Measurements from ENCODE around the gene UPK2.

UPK2 gene

GRCh38 chr11:118918686-118919280 is 37.3 kb upstream of the UPK2 start:
- H3K9me3 ChIP-seq (ENCODE audit: control insufficient read depth, insufficient read depth, low read length): no peaks in the 10 kb centered on the region
- H3K27ac ChIP-seq (ENCODE audit: low read length): no peak overlapping the region
- no CpG with 5 or more reads among the region's 13 CpGs for WGBS (ENCODE audit: insufficient coverage, insufficient read length)
- H3K36me3 ChIP-seq (ENCODE audit: control insufficient read depth, insufficient read depth, low read length): no peaks in the 10 kb centered on the region
- H3K4me3 ChIP-seq (ENCODE audit: low read length): no peak overlapping the region
- no peaks in the 10 kb centered on the region for H3K27me3 ChIP-seq (ENCODE audit: control insufficient read depth, insufficient read depth, low read length)
- no peak for DNase-seq (ENCODE audit: low read depth, low spot score)
- H3K4me1 ChIP-seq (ENCODE audit: control insufficient read depth, insufficient read depth, low read length): peaks cover 43% of the 10 kb centered on the region

DNA sequence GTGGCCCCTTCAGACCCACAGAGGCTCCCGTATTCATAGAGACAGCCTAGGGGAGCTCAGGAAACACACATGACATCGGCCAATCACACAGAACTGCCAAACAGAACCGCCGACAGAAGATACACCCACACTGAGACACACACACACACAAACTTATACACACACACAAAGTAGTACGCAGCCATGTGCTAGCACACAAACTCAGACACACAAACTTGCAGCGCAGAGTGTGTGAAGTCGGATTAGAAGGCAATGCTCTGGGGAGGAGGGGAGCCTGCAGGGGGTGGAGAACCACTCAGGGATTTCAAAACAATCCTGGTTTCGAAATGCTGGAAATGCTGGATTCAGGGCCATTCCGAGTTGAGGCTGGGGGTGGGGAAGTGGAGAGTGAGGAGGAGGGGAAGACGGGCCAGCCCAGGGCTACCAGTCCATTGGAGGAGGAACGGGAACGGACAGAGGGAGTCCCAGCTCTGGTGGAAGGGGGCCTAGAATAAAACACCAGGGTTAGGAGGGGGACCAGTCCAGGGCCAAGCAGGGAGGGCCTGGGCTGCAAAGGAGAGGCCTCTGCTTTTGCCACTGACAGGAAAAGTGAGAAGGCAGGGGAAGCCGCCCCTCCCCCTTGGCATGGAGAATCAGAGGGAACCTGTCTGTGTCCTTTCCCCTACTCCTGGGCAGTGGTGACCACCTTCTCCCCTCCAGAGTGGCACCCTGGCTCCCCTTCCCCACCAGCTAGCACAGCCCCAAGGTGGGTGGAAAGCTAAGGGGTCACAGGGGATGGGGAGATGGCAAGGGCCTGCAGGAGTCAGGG is 34.8 kb upstream of the UPK2 start:
- H3K9me3 ChIP-seq (ENCODE audit: control insufficient read depth, insufficient read depth, low read length): no peaks in the 10 kb centered on the region
- H3K36me3 ChIP-seq (ENCODE audit: control insufficient read depth, insufficient read depth, low read length): no peaks in the 10 kb centered on the region
- no CpG with 5 or more reads among the region's 13 CpGs for WGBS (ENCODE audit: insufficient coverage, insufficient read length)
- H3K27me3 ChIP-seq (ENCODE audit: control insufficient read depth, insufficient read depth, low read length): no peaks in the 10 kb centered on the region
- peaks cover 36% of the 10 kb centered on the region for H3K4me1 ChIP-seq (ENCODE audit: control insufficient read depth, insufficient read depth, low read length)
- no peak overlapping the region for H3K4me3 ChIP-seq (ENCODE audit: low read length)
- DNase-seq (ENCODE audit: low read depth, low spot score): no peak
- H3K27ac ChIP-seq (ENCODE audit: low read length): no peak overlapping the region

DNA sequence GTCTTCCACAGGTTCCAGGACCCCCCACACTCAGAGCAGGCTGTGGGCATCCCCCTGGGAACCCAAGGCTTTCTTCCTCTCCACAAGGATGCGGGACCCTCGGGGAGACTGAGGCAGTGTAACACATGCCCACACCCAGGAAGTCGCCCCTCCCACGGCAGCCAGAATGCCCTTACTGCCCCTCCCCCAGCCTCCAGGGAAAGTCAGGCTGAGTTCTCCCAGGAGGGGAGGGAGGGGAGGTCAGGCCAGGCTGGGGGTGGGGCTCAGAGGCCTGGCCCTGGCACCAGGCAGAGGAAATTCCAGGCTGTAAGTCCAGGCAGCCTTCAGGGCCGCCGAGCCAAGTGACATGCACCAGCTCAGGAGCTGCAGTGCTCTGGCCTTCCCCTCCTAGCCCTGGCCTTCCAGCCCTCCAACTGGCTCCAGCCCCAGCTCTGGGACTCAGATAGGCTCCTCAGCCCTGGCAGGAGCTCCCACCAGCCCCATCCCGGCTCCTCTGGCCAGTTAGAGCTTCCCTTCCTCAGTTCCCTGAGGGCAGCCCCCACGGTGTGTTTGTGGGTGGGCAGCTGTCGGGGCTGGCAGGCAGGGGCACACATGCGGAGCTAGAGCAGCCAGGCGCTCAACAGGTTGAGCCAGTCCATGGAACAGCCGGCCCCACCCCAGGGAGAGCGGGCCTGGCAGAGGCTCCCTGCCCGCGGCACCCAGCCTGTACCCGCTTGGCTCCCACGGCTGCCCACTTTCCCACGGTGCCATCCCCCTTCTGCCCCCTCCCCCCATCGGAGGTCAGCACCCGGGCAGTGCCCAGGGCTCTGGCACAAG is 34.0 kb upstream of the UPK2 start:
- peaks cover 32% of the 10 kb centered on the region for H3K4me1 ChIP-seq (ENCODE audit: control insufficient read depth, insufficient read depth, low read length)
- no CpG with 5 or more reads among the region's 20 CpGs for WGBS (ENCODE audit: insufficient coverage, insufficient read length)
- no peak for DNase-seq (ENCODE audit: low read depth, low spot score)
- H3K36me3 ChIP-seq (ENCODE audit: control insufficient read depth, insufficient read depth, low read length): no peaks in the 10 kb centered on the region
- no peak overlapping the region for H3K4me3 ChIP-seq (ENCODE audit: low read length)
- H3K27me3 ChIP-seq (ENCODE audit: control insufficient read depth, insufficient read depth, low read length): no peaks in the 10 kb centered on the region
- H3K9me3 ChIP-seq (ENCODE audit: control insufficient read depth, insufficient read depth, low read length): no peaks in the 10 kb centered on the region
- no peak overlapping the region for H3K27ac ChIP-seq (ENCODE audit: low read length)

DNA sequence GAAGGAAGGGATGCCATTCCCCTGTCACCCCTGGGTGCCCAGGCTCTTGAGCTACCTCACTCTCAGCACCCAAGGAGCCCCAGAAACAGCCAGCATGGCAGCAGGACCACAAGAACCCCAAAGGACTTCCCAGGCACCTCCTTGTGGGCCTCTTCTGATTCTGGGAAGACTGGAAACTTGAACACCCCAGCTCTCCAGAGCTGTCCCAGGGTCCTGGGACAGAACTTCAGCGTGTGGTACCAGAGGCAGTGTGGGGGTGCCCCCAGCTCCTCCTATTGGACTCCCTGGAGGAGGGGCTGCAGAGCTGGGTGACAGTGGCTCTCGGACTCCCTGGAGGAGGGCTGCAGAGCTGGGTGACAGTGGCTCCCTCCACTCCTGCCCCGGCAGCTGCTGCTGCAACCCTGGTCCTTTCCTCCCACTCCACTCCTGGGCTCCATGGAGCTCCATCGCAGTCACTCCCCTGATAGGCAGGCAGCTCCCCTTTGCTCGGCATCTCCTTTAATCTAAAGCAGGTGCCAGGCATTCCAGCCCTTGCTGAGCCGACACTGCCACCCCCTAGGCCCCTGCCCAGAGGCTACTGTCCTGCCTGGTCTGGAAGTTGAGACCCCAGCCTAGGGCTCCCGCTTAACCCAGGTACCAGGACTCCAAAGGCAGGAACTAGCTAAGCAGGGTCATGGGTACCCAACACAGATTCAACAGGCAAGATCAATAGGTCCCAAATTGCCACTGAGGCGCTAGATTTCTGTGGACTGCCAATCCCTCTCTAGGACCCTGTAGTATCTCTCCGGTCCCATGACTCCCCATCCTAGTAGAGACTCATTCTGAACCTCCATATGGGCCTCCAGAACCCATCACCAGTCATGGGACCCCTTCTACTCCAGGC is 33.1 kb upstream of the UPK2 start:
- no peak overlapping the region for H3K27ac ChIP-seq (ENCODE audit: low read length)
- peaks cover 29% of the 10 kb centered on the region for H3K4me1 ChIP-seq (ENCODE audit: control insufficient read depth, insufficient read depth, low read length)
- H3K4me3 ChIP-seq (ENCODE audit: low read length): no peak overlapping the region
- H3K36me3 ChIP-seq (ENCODE audit: control insufficient read depth, insufficient read depth, low read length): no peaks in the 10 kb centered on the region
- no peak for DNase-seq (ENCODE audit: low read depth, low spot score)
- WGBS (ENCODE audit: insufficient coverage, insufficient read length): no CpG with 5 or more reads among the region's 9 CpGs
- no peaks in the 10 kb centered on the region for H3K27me3 ChIP-seq (ENCODE audit: control insufficient read depth, insufficient read depth, low read length)
- no peaks in the 10 kb centered on the region for H3K9me3 ChIP-seq (ENCODE audit: control insufficient read depth, insufficient read depth, low read length)

GRCh38 chr11:118923721-118924587 is 32.1 kb upstream of the UPK2 start:
- H3K4me3 ChIP-seq (ENCODE audit: low read length): peak overlapping the region; percentile 89; the same call in 1 of the 2 replicates
- H3K36me3 ChIP-seq (ENCODE audit: control insufficient read depth, insufficient read depth, low read length): no peaks in the 10 kb centered on the region
- no peaks in the 10 kb centered on the region for H3K9me3 ChIP-seq (ENCODE audit: control insufficient read depth, insufficient read depth, low read length)
- peaks cover 29% of the 10 kb centered on the region for H3K4me1 ChIP-seq (ENCODE audit: control insufficient read depth, insufficient read depth, low read length)
- DNase-seq (ENCODE audit: low read depth, low spot score): no peak
- H3K27ac ChIP-seq (ENCODE audit: low read length): no peak overlapping the region
- no CpG with 5 or more reads among the region's 7 CpGs for WGBS (ENCODE audit: insufficient coverage, insufficient read length)
- H3K27me3 ChIP-seq (ENCODE audit: control insufficient read depth, insufficient read depth, low read length): no peaks in the 10 kb centered on the region

GRCh38 chr11:118924591-118925585 is 31.2 kb upstream of the UPK2 start:
- Histone ChIP-seq H3K27ac (ENCODE audit: low read length) (no peak overlapping the region), H3K4me3 (ENCODE audit: low read length) (peak overlapping the region; percentile 89), H3K27me3 (ENCODE audit: control insufficient read depth, insufficient read depth, low read length) (no peaks in the 10 kb centered on the region), H3K4me1 (ENCODE audit: control insufficient read depth, insufficient read depth, low read length) (peaks cover 26% of the 10 kb centered on the region), H3K9me3 (ENCODE audit: control insufficient read depth, insufficient read depth, low read length) (no peaks in the 10 kb centered on the region), H3K36me3 (ENCODE audit: control insufficient read depth, insufficient read depth, low read length) (no peaks in the 10 kb centered on the region)
- no CpG with 5 or more reads among the region's 45 CpGs for WGBS (ENCODE audit: insufficient coverage, insufficient read length)
- DNase-seq (ENCODE audit: low read depth, low spot score): no peak

DNA sequence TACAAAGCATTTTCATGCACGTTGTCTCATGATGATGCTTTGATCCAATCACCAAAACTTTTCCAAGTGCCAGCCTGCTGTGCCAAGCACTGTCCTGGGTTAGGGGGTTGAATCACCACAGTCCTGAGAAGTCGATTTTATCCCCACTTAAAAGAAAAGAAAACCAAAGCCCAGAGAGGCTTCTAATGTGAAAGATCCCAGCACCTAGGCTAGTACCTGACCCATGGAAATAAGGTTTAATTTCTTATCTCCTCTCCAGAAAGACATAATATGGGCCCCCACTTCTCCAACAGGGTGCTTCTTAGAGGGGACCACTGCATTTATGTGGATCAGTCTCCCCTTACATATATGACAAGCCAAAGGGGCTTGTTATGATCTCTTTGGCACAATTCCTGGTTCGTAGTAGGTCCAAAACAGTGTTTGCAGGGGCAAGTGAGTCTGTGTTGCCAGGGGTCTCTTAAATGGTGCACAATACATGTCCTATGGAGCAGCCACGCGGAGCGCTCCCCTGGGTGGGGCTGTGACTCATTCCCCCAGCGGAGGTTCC is 28.5 kb upstream of the UPK2 start:
- Histone ChIP-seq H3K27ac (ENCODE audit: low read length) (no peak overlapping the region), H3K36me3 (ENCODE audit: control insufficient read depth, insufficient read depth, low read length) (no peaks in the 10 kb centered on the region), H3K9me3 (ENCODE audit: control insufficient read depth, insufficient read depth, low read length) (no peaks in the 10 kb centered on the region), H3K27me3 (ENCODE audit: control insufficient read depth, insufficient read depth, low read length) (no peaks in the 10 kb centered on the region), H3K4me3 (ENCODE audit: low read length) (no peak overlapping the region), H3K4me1 (ENCODE audit: control insufficient read depth, insufficient read depth, low read length) (peaks cover 16% of the 10 kb centered on the region)
- WGBS (ENCODE audit: insufficient coverage, insufficient read length): no CpG with 5 or more reads among the region's 7 CpGs
- no peak for DNase-seq (ENCODE audit: low read depth, low spot score)

DNA sequence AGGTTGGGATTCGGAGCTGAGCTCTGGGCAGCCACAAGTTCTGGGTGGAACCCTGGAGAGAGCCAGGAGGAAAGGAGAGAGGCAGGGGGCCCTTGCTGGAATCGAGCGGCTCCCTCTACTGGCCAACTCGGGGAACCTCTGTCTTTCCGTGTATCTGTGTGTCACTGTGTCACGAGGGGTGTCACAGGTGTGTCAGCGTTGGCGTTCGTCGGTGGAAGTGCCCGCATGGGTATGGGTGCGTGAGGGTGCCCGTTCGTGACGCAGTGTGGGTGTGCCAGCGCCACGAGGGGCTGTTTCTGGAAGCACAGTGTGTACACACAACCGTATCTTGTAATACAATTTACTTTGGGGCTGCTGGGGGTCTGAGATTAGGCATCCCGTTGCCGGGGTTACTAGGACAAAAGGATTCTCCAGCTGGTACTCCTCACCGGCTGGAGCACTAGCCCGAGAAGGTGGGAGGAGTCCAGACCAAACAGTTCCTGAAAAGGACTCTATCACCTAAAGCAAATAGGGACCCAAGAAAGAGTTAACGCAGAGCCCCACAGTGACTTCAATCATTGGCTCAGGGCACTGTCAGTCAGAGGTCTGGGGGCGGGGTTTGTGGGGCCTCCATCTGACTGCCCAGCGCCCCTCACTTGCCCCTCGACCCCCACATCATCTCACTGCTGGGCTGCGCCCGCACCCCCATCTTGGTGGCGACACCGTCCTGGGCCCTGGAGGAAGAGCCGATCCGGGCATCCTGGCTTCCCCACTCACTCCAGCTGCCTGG is 27.8 kb upstream of the UPK2 start:
- Histone ChIP-seq H3K27me3 (ENCODE audit: control insufficient read depth, insufficient read depth, low read length) (no peaks in the 10 kb centered on the region), H3K4me1 (ENCODE audit: control insufficient read depth, insufficient read depth, low read length) (peaks cover 16% of the 10 kb centered on the region), H3K27ac (ENCODE audit: low read length) (no peak overlapping the region), H3K4me3 (ENCODE audit: low read length) (peak overlapping the region; percentile 55), H3K36me3 (ENCODE audit: control insufficient read depth, insufficient read depth, low read length) (no peaks in the 10 kb centered on the region), H3K9me3 (ENCODE audit: control insufficient read depth, insufficient read depth, low read length) (no peaks in the 10 kb centered on the region)
- no peak for DNase-seq (ENCODE audit: low read depth, low spot score)
- no CpG with 5 or more reads among the region's 32 CpGs for WGBS (ENCODE audit: insufficient coverage, insufficient read length)
